DLD1 (cell line): ENCODE data around the gene MAP2.

Experiments used
- in situ Hi-C: cut with HindIII; loops from 2 replicates; pipeline ENCODE4 v1.10.0; 2017; ENCODE audit warnings: low sequenced_read_pairs

Gene MAP2

GRCh38 chr2:209424781-209425470 lies 1.1 kb downstream of the MAP2 start:
- in situ Hi-C loops, result no loop called here

GRCh38 chr2:209425471-209426071 lies 1.7 kb downstream of the MAP2 start:
- in situ Hi-C loops, result no loop called here

GRCh38 chr2:209426432-209426831 lies 2.6 kb downstream of the MAP2 start:
- in situ Hi-C loops, result no loop called here

- in situ Hi-C loops, result no loop called here
These were observed 7.9 kb downstream of the MAP2 start for GRCh38 chr2:209431701-209432100.

- in situ Hi-C loops, result no loop called here
These were observed 17.7 kb downstream of the MAP2 start for GRCh38 chr2:209441541-209441940.

GRCh38 chr2:209442939-209443338 lies 19.1 kb downstream of the MAP2 start:
- in situ Hi-C loops, result no loop called here

- in situ Hi-C loops, result no loop called here
These were observed 21.6 kb downstream of the MAP2 start for GRCh38 chr2:209445485-209445884.

GRCh38 chr2:209451209-209451834 lies 27.5 kb downstream of the MAP2 start:
- in situ Hi-C loops, result no loop called here

GRCh38 chr2:209456489-209456888 lies 32.6 kb downstream of the MAP2 start:
- in situ Hi-C loops, result no loop called here

GRCh38 chr2:209458008-209458979 lies 34.4 kb downstream of the MAP2 start:
- in situ Hi-C loops, result no loop called here

- in situ Hi-C loops, result no loop called here
These were observed 35.5 kb downstream of the MAP2 start for GRCh38 chr2:209459359-209459758.

GRCh38 chr2:209460151-209460761 lies 36.4 kb downstream of the MAP2 start:
- in situ Hi-C loops, result no loop called here

GRCh38 chr2:209463226-209463625 lies 39.4 kb downstream of the MAP2 start:
- in situ Hi-C loops, result no loop called here

- in situ Hi-C loops, result no loop called here
These were observed 40.0 kb downstream of the MAP2 start for GRCh38 chr2:209463835-209464234.

GRCh38 chr2:209468846-209469245 lies 45.0 kb downstream of the MAP2 start:
- in situ Hi-C loops, result no loop called here

GRCh38 chr2:209469481-209469880 lies 45.6 kb downstream of the MAP2 start:
- in situ Hi-C loops, result no loop called here

GRCh38 chr2:209470466-209470865 lies 46.6 kb downstream of the MAP2 start:
- in situ Hi-C loops, result no loop called here

- in situ Hi-C loops, result no loop called here
These were observed 47.2 kb downstream of the MAP2 start for GRCh38 chr2:209471037-209471436.

GRCh38 chr2:209472112-209472832 lies 48.4 kb downstream of the MAP2 start:
- in situ Hi-C loops, result no loop called here

GRCh38 chr2:209472871-209473270 lies 49.0 kb downstream of the MAP2 start:
- in situ Hi-C loops, result no loop called here
